Suppressor macrophage treated with lipopolysaccharide for 1 hour (primary cell): ENCODE data around the gene EPHA7.

Experiments used
- DNase-seq, 3 donors: peaks; one replicate each; pipeline ENCODE4 v3.0.0-alpha.2; 2020 to 2022

The EPHA7 gene

GRCh38 chr6:93235775-93236174 is 183.6 kb downstream of the EPHA7 start:
- DNase-seq, result no peak

- no peak for DNase-seq
Observed at GRCh38 chr6:93226822-93227221, 192.5 kb downstream of the EPHA7 start.

DNA sequence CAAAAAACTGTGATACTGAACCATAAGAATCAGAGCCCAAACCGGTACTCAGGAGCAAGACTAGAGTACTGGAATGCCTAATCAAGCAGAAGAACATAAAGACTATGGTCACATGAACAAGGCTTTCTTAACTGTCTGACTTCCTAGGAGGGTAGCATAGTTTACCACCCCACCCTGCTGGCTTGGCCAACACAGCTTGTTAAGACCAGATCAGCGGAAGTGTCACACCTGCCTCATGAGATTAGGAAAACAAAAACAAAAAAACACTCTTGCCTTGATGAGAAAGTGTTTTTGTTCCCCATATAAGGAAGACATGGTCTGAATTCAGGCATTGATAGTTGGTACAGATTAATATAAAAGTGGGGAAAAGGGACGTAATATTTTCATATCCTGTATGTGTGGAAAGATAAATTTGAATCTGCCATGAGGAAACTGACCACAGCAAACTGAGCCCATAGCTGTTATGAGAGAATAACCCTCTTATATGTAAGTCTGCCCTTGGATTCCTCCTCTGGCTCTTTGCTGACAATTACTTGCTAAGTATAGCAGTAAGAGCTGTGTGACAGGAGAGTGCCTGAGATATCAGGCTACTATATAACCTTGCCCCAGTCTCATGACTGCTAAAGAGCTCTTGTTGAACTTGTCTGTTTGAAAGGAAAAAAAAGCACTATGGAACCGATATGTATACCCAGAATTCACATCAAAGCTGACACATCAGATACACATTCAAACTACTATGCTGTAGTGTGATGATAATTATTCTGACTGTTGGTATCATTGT is 197.1 kb downstream of the EPHA7 start:
- DNase-seq, result no peak

- DNase-seq, result no peak
Observed at GRCh38 chr6:93219447-93219846, 199.9 kb downstream of the EPHA7 start.

DNA sequence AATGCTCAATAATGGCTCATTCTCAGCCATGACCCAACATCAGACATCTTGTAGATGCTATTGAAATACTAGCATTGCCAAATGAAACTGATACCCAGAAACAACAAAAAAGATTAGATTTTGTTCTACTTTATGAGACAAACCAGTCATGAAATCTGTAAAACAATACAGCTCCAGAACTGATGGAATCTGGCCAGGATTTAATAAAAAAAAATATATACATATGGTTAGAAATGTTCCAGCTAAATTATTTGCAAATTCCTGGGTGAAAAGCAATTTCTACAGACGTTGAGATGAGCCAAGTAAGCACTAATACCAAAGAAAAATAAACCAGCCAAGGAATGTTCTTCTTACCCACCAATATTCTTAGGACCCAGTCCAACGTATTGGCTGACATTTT is 201.3 kb downstream of the EPHA7 start:
- no peak for DNase-seq

GRCh38 chr6:93213028-93213427 is 206.3 kb downstream of the EPHA7 start:
- no peak for DNase-seq

DNA sequence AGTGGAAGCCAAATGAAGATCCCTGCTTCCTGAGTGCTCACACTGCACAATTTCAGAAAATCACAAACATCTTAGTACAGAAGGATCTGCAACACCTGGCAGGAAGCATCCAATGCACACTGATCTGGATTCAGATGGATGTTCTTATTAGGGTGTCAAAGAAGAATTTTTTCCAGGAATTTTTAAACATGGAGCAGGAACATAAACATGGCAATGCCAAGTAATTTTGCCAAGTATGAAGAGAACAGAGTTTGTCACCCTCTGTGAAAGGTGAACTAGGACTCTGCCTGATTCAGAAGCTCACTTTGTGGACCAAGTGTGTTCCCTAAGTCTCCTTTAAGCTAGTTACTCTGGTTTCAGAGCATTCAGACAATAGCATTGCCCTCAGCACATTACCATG is 208.5 kb downstream of the EPHA7 start:
- no peak for DNase-seq

DNA sequence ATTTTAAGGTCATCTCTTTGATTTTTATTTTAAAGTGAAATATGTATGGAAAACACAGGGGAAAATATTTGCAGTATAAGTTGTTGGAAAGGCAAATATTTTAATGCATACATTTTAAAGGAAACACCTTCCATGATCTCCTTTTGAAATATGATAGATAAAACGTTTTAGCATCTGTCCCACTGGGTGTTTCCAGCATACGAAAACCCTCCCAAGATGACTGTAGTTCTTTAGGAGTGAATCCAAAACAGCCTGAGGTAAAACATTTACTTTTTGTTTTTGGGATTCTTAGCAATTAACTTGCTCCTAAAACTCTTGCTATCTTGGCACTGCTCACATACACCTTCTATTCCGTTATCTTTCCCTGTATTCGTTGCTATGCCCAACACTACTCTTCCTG is 210.0 kb downstream of the EPHA7 start:
- no peak for DNase-seq

DNA sequence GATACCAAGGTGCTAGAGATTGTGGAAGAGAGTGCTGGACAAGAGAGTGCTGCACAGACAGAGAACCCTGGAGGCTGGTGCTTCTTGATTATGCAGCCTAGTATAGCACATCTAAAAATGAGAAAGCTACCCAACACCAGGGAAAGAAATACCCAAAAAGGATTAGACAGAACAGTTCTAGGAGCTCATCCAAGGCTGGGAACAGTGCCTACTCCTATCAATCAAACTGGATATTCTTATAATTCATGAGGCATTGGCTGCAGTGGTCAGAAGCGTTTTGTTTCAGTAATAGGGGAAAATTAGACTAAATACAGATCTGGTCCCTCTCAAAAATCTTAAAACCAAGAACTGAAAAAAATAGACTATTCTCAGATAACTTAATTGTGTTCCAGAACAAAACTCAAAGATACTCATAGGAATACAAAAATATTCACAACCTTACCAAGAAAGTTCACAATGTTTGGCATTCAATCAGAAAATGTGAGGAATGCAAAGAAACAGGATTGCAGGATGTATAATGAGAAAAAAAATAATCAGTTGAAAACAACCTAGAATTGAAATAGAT is 222.9 kb downstream of the EPHA7 start:
- no peak for DNase-seq

DNA sequence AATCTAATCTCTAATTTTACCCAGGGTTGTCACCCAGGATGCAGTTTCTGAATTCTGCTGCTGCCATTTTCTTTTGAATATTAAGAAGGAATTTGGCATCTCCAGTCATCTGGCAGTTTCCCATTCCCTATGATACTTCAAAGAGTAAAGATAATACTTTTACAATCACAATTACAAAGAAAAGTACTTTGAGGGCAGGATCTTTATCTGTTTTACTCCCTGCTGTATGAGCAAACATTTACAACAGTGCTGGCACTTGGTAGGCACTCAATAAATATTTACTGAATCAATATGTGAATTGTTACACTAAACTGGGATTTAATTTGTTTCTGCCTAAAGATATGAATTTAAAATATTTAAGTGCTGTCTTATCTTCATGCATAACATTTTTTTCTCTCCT is 224.9 kb downstream of the EPHA7 start:
- no peak for DNase-seq

- no peak for DNase-seq
Observed at GRCh38 chr6:93193868-93194267, 225.5 kb downstream of the EPHA7 start.
